HEK293 (cell line): ENCODE results near the gene GDI2.

Source experiments
- CTCF ChIA-PET: fragments of 350-600 bp; formaldehyde crosslinking; extraction: SDS; loops from one replicate; lab custom pipeline; 2021; ENCODE audit warnings: antibody characterized with exemption; lab: Yijun Ruan, JAX
- POLR2A ChIA-PET: fragments of 300-600 bp; formaldehyde crosslinking; extraction: SDS; loops from one replicate; lab custom pipeline; 2020; ENCODE audit warnings: antibody characterized with exemption, inconsistent platforms; lab: Yijun Ruan, JAX
- H3K27ac ChIP-seq: fragments of 200-500 bp; sonication (Bioruptor generic); 2 replicates; pipeline ENCODE4 v1.5.1; 2014; ENCODE audit warnings: low read depth, low read length, control low read depth, inconsistent platforms; ENCODE audit errors: extremely low read depth
- H3K36me3 ChIP-seq, 2 experiments: fragments of 200-500 bp in 1 of 2; sonication (Bioruptor generic) in 1 of 2; 1 replicate in 1 of 2; 2 replicates in 1 of 2; pipeline ENCODE4 v1.5.1; 2014 to 2017; ENCODE audit warnings: inconsistent platforms in 2 of 2, low read length in 2 of 2; ENCODE audit not compliant: control insufficient read depth in 2 of 2, insufficient read depth in 1 of 2
- H3K4me1 ChIP-seq: fragments of 200-500 bp; sonication (Bioruptor generic); 2 replicates; pipeline ENCODE4 v1.5.1; 2014; ENCODE audit warnings: mild to moderate bottlenecking, low read length, inconsistent platforms; ENCODE audit not compliant: control insufficient read depth, insufficient read depth
- H3K4me3 ChIP-seq: 2 replicates; pipeline ENCODE4 v1.5.1; 2011; ENCODE audit warnings: low read depth, mild to moderate bottlenecking, control low read depth, low read length, moderate library complexity
- H3K9me3 ChIP-seq: fragments of 200-500 bp; sonication (Bioruptor generic); 2 replicates; pipeline ENCODE4 v1.5.1; 2014; ENCODE audit warnings: low read depth, low read length, inconsistent platforms; ENCODE audit not compliant: control insufficient read depth, insufficient read depth
- GLI4 ChIP-seq: fragments of 450-650 bp; formaldehyde crosslinking; IDR thresholded peaks from 2 replicates; pipeline ENCODE4 v1.5.1; 2016; ENCODE audit warnings: missing biosample characterization, missing genetic modification characterization
- KLF7 ChIP-seq: fragments of 450-650 bp; formaldehyde crosslinking; IDR thresholded peaks from 2 replicates; pipeline ENCODE4 v1.5.1; 2016; ENCODE audit warnings: missing biosample characterization, missing genetic modification characterization, borderline replicate concordance
- WT1 ChIP-seq: fragments of 450-650 bp; formaldehyde crosslinking; IDR thresholded peaks from 2 replicates; pipeline ENCODE4 v1.5.1; 2016; ENCODE audit warnings: missing biosample characterization, missing genetic modification characterization
- YY2 ChIP-seq: fragments of 450-650 bp; formaldehyde crosslinking; IDR thresholded peaks from 2 replicates; pipeline ENCODE4 v1.5.1; 2016; ENCODE audit warnings: missing biosample characterization, missing genetic modification characterization
- ZBTB1 ChIP-seq: fragments of 450-650 bp; formaldehyde crosslinking; IDR thresholded peaks from 2 replicates; pipeline ENCODE4 v1.5.1; 2016; ENCODE audit warnings: missing biosample characterization, missing genetic modification characterization
- ZFP3 ChIP-seq: fragments of 450-650 bp; formaldehyde crosslinking; IDR thresholded peaks from 2 replicates; pipeline ENCODE4 v1.5.1; 2016; ENCODE audit warnings: low read depth, missing biosample characterization, missing genetic modification characterization
- ZNF324 ChIP-seq: fragments of 450-650 bp; formaldehyde crosslinking; IDR thresholded peaks from 2 replicates; pipeline ENCODE4 v1.5.1; 2016; ENCODE audit warnings: missing biosample characterization, missing genetic modification characterization
- ZNF394 ChIP-seq: fragments of 450-650 bp; formaldehyde crosslinking; IDR thresholded peaks from 2 replicates; pipeline ENCODE4 v1.5.1; 2016; ENCODE audit warnings: missing biosample characterization, missing genetic modification characterization, mild to moderate bottlenecking, moderate library complexity, borderline replicate concordance
- ZNF404 ChIP-seq: fragments of 450-650 bp; formaldehyde crosslinking; IDR thresholded peaks from 2 replicates; pipeline ENCODE4 v1.5.1; 2017; ENCODE audit warnings: missing biosample characterization, missing genetic modification characterization
- ZNF514 ChIP-seq: fragments of 450-650 bp; formaldehyde crosslinking; IDR thresholded peaks from 2 replicates; pipeline ENCODE4 v1.5.1; 2016; ENCODE audit warnings: missing biosample characterization, missing genetic modification characterization
- ZNF555 ChIP-seq: fragments of 450-650 bp; formaldehyde crosslinking; conservative IDR thresholded peaks from 2 replicates; pipeline ENCODE4 v1.5.1; 2017; ENCODE audit warnings: missing biosample characterization, mild to moderate bottlenecking, missing genetic modification characterization, inconsistent platforms
- ZSCAN16 ChIP-seq: fragments of 450-650 bp; formaldehyde crosslinking; IDR thresholded peaks from 2 replicates; pipeline ENCODE4 v1.5.1; 2016; ENCODE audit warnings: missing biosample characterization, missing genetic modification characterization
- TF ChIP-seq, protein P1 (sequence below): fragments of 450-650 bp; formaldehyde crosslinking; IDR thresholded peaks from 2 replicates; pipeline ENCODE4 v1.5.1; 2016; ENCODE audit warnings: missing biosample characterization, missing genetic modification characterization
- TF ChIP-seq, protein P2 (sequence below): fragments of 450-650 bp; formaldehyde crosslinking; IDR thresholded peaks from 2 replicates; pipeline ENCODE4 v1.5.1; 2016; ENCODE audit warnings: missing biosample characterization, missing genetic modification characterization
- TF ChIP-seq, protein P3 (sequence below): fragments of 450-650 bp; formaldehyde crosslinking; IDR thresholded peaks from 2 replicates; pipeline ENCODE4 v1.5.1; 2017; ENCODE audit warnings: missing biosample characterization, mild to moderate bottlenecking, missing genetic modification characterization, moderate library complexity
- TF ChIP-seq, protein P4 (sequence below): fragments of 450-650 bp; formaldehyde crosslinking; IDR thresholded peaks from 2 replicates; pipeline ENCODE4 v1.5.1; 2016; ENCODE audit warnings: missing biosample characterization, missing genetic modification characterization

The GDI2 gene

DNA sequence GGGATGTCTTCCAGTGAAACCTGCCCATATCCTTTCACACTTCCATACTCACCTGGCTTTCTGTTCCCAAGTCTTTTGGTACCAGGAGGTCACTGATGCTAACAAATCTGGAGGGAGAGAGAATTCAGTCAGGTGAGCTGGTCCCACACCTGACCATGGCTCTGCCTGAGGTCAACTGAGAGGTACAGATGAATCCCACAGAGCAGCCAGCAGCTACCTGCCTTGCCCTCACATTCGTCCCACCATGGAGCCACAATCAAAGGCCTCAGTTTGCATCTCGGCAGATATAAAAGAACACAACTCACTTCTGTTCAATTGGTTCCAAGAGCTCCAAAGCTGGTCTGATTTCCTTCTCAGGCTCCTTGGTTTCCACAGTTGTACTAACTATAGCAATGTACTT lies 47.0 kb downstream of the GDI2 start (continued):
- TF ChIP-seq, protein P1, sequence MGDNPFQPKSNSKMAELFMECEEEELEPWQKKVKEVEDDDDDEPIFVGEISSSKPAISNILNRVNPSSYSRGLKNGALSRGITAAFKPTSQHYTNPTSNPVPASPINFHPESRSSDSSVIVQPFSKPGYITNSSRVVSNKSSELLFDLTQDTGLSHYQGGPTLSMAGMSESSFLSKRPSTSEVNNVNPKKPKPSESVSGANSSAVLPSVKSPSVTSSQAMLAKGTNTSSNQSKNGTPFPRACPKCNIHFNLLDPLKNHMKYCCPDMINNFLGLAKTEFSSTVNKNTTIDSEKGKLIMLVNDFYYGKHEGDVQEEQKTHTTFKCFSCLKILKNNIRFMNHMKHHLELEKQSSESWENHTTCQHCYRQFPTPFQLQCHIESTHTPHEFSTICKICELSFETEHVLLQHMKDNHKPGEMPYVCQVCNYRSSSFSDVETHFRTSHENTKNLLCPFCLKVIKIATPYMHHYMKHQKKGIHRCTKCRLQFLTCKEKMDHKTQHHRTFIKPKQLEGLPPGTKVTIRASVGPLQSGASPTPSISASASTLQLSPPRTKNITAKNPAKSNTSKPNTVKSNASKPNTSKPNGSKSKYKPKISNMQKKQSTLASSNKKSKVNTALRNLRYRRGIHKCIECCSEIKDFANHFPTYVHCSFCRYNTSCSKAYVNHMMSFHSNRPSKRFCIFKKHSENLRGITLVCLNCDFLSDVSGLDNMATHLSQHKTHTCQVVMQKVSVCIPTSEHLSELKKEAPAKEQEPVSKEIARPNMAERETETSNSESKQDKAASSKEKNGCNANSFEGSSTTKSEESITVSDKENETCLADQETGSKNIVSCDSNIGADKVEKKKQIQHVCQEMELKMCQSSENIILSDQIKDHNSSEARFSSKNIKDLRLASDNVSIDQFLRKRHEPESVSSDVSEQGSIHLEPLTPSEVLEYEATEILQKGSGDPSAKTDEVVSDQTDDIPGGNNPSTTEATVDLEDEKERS (tag by site-specific recombination), result no peak
- TF ChIP-seq ZNF555 (tag by site-specific recombination) (no peak), ZNF404 (tag by site-specific recombination) (no peak), KLF7 (tag by site-specific recombination) (no peak)

DNA sequence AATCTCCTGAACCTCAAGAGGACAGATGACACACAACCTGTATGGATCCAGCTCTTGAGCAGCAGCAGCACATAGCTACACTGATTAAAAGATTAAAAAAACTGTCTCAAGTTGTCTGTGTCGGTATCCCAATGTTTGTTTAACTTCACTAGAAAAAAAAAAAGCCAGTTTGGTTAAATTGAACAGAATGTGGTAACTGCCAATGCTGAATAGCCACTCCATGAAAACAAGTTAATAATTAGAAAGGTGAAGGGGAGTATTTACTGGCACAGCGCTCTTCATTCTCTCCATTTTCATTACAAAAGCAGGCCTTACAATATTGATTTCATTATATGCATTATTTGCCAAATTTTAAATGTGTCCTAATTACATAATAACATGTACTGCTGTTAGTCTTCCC lies 47.6 kb downstream of the GDI2 start:
- H3K9me3 ChIP-seq, result no peaks in the 10 kb centered on the region
- TF ChIP-seq ZNF324 (tag by site-specific recombination) (no peak), ZBTB1 (tag by site-specific recombination) (no peak), GLI4 (no peak), ZNF394 (tag by site-specific recombination) (no peak), ZNF514 (tag by site-specific recombination) (no peak), WT1 (tag by site-specific recombination) (no peak), ZFP3 (tag by site-specific recombination) (no peak), YY2 (tag by site-specific recombination) (no peak), ZSCAN16 (tag by site-specific recombination) (no peak)
- TF ChIP-seq, protein P2, sequence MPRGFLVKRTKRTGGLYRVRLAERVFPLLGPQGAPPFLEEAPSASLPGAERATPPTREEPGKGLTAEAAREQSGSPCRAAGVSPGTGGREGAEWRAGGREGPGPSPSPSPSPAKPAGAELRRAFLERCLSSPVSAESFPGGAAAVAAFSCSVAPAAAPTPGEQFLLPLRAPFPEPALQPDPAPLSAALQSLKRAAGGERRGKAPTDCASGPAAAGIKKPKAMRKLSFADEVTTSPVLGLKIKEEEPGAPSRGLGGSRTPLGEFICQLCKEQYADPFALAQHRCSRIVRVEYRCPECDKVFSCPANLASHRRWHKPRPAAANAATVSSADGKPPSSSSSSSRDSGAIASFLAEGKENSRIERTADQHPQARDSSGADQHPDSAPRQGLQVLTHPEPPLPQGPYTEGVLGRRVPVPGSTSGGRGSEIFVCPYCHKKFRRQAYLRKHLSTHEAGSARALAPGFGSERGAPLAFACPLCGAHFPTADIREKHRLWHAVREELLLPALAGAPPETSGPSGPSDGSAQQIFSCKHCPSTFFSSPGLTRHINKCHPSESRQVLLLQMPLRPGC (tag by site-specific recombination), result no peak
- TF ChIP-seq, protein P3, sequence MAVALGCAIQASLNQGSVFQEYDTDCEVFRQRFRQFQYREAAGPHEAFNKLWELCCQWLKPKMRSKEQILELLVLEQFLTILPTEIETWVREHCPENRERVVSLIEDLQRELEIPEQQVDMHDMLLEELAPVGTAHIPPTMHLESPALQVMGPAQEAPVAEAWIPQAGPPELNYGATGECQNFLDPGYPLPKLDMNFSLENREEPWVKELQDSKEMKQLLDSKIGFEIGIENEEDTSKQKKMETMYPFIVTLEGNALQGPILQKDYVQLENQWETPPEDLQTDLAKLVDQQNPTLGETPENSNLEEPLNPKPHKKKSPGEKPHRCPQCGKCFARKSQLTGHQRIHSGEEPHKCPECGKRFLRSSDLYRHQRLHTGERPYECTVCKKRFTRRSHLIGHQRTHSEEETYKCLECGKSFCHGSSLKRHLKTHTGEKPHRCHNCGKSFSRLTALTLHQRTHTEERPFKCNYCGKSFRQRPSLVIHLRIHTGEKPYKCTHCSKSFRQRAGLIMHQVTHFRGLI (tag by site-specific recombination), result no peak
- TF ChIP-seq, protein P4, sequence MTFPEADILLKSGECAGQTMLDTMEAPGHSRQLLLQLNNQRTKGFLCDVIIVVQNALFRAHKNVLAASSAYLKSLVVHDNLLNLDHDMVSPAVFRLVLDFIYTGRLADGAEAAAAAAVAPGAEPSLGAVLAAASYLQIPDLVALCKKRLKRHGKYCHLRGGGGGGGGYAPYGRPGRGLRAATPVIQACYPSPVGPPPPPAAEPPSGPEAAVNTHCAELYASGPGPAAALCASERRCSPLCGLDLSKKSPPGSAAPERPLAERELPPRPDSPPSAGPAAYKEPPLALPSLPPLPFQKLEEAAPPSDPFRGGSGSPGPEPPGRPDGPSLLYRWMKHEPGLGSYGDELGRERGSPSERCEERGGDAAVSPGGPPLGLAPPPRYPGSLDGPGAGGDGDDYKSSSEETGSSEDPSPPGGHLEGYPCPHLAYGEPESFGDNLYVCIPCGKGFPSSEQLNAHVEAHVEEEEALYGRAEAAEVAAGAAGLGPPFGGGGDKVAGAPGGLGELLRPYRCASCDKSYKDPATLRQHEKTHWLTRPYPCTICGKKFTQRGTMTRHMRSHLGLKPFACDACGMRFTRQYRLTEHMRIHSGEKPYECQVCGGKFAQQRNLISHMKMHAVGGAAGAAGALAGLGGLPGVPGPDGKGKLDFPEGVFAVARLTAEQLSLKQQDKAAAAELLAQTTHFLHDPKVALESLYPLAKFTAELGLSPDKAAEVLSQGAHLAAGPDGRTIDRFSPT, result no peak
- no peaks in the 10 kb centered on the region for H3K4me1 ChIP-seq
- H3K36me3 ChIP-seq, result peaks cover 61 to 91% of the 10 kb centered on the region in 2 experiments
- ChIA-PET CTCF (interaction anchor here (1.9 kb wide), 1 partner anchor 136 kb away, joined by 4 read pairs; no protein-coding TSS in a partner anchor), POLR2A (no interaction called here)
- H3K4me3 ChIP-seq, result no peak overlapping the region
- H3K27ac ChIP-seq, result no peak overlapping the region
